ENCODE data around the gene KLHL22.

KLHL22 gene

GRCh38 chr22:20449819-20450550 is 45.6 kb downstream of the KLHL22 start:
- no peak for DNase-seq

- no peak for DNase-seq
Measured at GRCh38 chr22:20448630-20449029, 47.0 kb downstream of the KLHL22 start.

GRCh38 chr22:20446383-20446970 is 49.1 kb downstream of the KLHL22 start:
- DNase-seq: no peak

- DNase-seq: no peak
Measured at GRCh38 chr22:20444325-20444724, 51.3 kb downstream of the KLHL22 start.

- DNase-seq: no peak
Measured at GRCh38 chr22:20442485-20443284, 52.9 kb downstream of the KLHL22 start.

GRCh38 chr22:20441631-20442484 is 53.7 kb downstream of the KLHL22 start:
- no peak for DNase-seq

GRCh38 chr22:20440637-20441591 is 54.7 kb downstream of the KLHL22 start:
- no peak for DNase-seq

GRCh38 chr22:20439928-20440575 is 55.5 kb downstream of the KLHL22 start:
- no peak for DNase-seq

- DNase-seq: no peak
Measured at GRCh38 chr22:20439556-20439927, 56.1 kb downstream of the KLHL22 start.

GRCh38 chr22:20438678-20439492 is 56.7 kb downstream of the KLHL22 start:
- no peak for DNase-seq

- DNase-seq: no peak
Measured at GRCh38 chr22:20438427-20438677, 57.2 kb downstream of the KLHL22 start.

- no peak for DNase-seq
Measured at GRCh38 chr22:20437613-20438426, 57.8 kb downstream of the KLHL22 start, which contains the start of gene SCARF2. SCARF2 (minus strand) TSS chr22:20437825; CDS start chr22:20437754, 71 bp downstream.

GRCh38 chr22:20436768-20437612 is 58.6 kb downstream of the KLHL22 start:
- DNase-seq: no peak

- no peak for DNase-seq
Measured at GRCh38 chr22:20436307-20436767, 59.3 kb downstream of the KLHL22 start.

- DNase-seq: no peak
Measured at GRCh38 chr22:20435436-20436306, 59.9 kb downstream of the KLHL22 start.

- no peak for DNase-seq
Measured at GRCh38 chr22:20434773-20435172, 60.8 kb downstream of the KLHL22 start.
